Mesothelial cell of epicardium (in vitro differentiated cells): Measurements from ENCODE around the gene ANKRD44. TPM values are rescaled to one million over a fixed set of nuclear protein-coding genes. Genes with fewer than 3 reads are reported as not detected.

Experiments used
- DNase-seq, 2 experiments: peaks; one replicate each; pipeline ENCODE4 v3.0.0; 2021; ENCODE audit warnings: low spot score in 2 of 2; ENCODE audit not compliant: unreplicated experiment in 2 of 2
- H3K27ac Mint-ChIP-seq: 2 replicates; pipeline ENCODE4 v1.8.0; 2021; ENCODE audit warnings: mixed read lengths
- H3K27me3 Mint-ChIP-seq: 2 replicates; pipeline ENCODE4 v1.8.0; 2021; ENCODE audit warnings: low read depth, mixed read lengths
- H3K36me3 Mint-ChIP-seq: 2 replicates; pipeline ENCODE4 v1.8.0; 2021; ENCODE audit warnings: mixed read lengths
- H3K4me1 Mint-ChIP-seq: 2 replicates; pipeline ENCODE4 v1.8.0; 2021; ENCODE audit warnings: mixed read lengths
- H3K4me3 Mint-ChIP-seq: 2 replicates; pipeline ENCODE4 v1.8.0; 2021; ENCODE audit warnings: mild to moderate bottlenecking, moderate library complexity, mixed read lengths
- H3K9me3 Mint-ChIP-seq: 2 replicates; pipeline ENCODE4 v1.8.0; 2021; ENCODE audit warnings: mixed read lengths
- total RNA-seq: library from RNA; stranded (reverse); gene quantifications from 3 replicates; pipeline ENCODE4 v1.2.1, GENCODE V29; 2021
- TF ChIP-seq, protein P1 (sequence below): fragments of 200-600 bp; sonication (generic); IDR thresholded peaks from one replicate; pipeline ENCODE4 v1.5.0; 2021; ENCODE audit warnings: antibody characterized with exemption; ENCODE audit not compliant: unreplicated experiment

Gene ANKRD44
- total RNA-seq, 1 donor from 2014 or later, result 10.4 TPM

- Mint-ChIP-seq H3K27ac (no peak overlapping the region), H3K9me3 (no peaks in the 10 kb centered on the region), H3K36me3 (no peaks in the 10 kb centered on the region), H3K4me1 (peaks cover 22% of the 10 kb centered on the region), H3K27me3 (no peaks in the 10 kb centered on the region), H3K4me3 (no peak overlapping the region)
- DNase-seq, result no peak
- TF ChIP-seq, protein P1, sequence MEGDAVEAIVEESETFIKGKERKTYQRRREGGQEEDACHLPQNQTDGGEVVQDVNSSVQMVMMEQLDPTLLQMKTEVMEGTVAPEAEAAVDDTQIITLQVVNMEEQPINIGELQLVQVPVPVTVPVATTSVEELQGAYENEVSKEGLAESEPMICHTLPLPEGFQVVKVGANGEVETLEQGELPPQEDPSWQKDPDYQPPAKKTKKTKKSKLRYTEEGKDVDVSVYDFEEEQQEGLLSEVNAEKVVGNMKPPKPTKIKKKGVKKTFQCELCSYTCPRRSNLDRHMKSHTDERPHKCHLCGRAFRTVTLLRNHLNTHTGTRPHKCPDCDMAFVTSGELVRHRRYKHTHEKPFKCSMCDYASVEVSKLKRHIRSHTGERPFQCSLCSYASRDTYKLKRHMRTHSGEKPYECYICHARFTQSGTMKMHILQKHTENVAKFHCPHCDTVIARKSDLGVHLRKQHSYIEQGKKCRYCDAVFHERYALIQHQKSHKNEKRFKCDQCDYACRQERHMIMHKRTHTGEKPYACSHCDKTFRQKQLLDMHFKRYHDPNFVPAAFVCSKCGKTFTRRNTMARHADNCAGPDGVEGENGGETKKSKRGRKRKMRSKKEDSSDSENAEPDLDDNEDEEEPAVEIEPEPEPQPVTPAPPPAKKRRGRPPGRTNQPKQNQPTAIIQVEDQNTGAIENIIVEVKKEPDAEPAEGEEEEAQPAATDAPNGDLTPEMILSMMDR, result no peak
Observed at GRCh38 chr2:197258580-197258979, 52.0 kb downstream of the ANKRD44 start.

DNA sequence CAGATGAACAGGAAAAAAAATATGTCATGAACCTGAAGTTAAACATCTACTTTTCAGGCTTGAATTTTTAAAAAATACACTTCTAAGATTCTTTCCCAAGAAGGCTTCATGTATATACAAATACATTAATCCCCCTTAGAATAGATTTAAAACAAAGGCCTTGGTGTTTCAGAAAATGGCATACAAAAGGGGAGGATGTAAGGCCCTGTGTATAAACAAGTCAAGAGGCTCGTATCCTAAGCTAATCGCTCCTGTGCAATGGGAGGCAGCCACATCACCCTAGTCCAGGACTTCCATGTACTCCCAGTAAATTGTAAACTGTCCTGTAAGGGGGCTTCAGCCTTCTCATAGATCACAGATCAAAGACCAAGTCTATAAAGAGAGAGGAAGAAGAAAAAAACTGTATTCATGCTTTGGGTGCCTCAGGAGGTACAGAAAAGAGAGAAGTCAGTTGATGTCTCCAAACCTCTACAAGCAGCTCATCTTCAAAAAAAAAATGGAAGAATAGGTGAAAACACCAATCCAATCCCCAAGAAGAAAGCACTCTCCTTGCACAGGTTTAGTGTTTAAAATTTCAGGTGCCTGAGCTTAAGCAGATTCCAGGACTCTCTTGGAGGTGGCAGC, 53.9 kb downstream of the ANKRD44 start:
- Mint-ChIP-seq H3K9me3 (no peaks in the 10 kb centered on the region), H3K36me3 (no peaks in the 10 kb centered on the region), H3K4me1 (peaks cover 18% of the 10 kb centered on the region), H3K27me3 (no peaks in the 10 kb centered on the region), H3K4me3 (no peak overlapping the region), H3K27ac (peak overlapping the region; percentile 64)
- no peak for DNase-seq
- TF ChIP-seq, protein P1, result no peak

- no peaks in the 10 kb centered on the region for H3K36me3 Mint-ChIP-seq
- no peaks in the 10 kb centered on the region for H3K9me3 Mint-ChIP-seq
- peak overlapping the region; percentile 83 for H3K27ac Mint-ChIP-seq
- DNase-seq, result no peak
- H3K4me1 Mint-ChIP-seq, result peaks cover 21% of the 10 kb centered on the region
- no peaks in the 10 kb centered on the region for H3K27me3 Mint-ChIP-seq
- TF ChIP-seq, protein P1, result no peak
- H3K4me3 Mint-ChIP-seq, result no peak overlapping the region
Observed at GRCh38 chr2:197256021-197256420, 54.6 kb downstream of the ANKRD44 start.

GRCh38 chr2:197255543-197255942, 55.0 kb downstream of the ANKRD44 start:
- Mint-ChIP-seq H3K27ac (peak overlapping the region; percentile 83), H3K36me3 (no peaks in the 10 kb centered on the region), H3K9me3 (no peaks in the 10 kb centered on the region), H3K27me3 (no peaks in the 10 kb centered on the region), H3K4me3 (no peak overlapping the region), H3K4me1 (peaks cover 21% of the 10 kb centered on the region)
- TF ChIP-seq, protein P1, result no peak
- DNase-seq, result no peak

DNA sequence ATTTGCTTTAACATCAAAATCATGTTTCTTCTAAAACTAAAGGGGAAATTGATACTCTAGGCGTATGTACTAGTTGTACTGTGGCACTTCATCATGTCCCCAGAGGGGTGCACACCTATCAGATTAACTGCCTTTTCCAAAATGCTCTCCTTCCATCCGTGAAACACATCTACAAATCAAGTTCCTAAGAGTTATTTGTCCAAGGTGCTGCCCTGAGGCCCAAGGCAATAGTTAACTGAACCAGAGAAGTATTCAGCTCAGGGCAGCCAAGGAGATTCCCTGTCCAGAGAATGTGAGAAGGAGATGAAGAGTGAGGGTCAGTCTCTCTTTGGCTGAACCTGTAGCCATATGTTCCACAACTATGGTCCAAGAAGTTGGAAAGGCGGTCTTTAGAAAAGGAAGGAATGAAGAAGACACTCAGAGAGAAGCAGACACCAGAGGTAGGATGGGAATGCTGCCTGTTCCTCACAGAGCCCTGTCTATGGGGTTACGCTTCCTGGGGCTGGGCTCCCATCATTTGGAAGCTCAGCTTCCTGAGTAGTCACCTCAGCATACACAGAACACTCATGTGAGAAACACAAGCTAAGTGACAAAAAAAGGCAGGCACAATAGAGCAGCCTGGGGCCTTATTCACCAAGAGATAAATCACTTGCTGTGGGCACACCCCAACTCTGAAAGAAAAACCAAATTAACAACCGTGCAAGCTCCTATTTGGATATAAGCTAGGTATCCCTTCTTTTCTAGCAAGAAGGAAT, 55.6 kb downstream of the ANKRD44 start:
- Mint-ChIP-seq H3K27me3 (no peaks in the 10 kb centered on the region), H3K36me3 (no peaks in the 10 kb centered on the region), H3K4me1 (peaks cover 21% of the 10 kb centered on the region), H3K4me3 (no peak overlapping the region), H3K27ac (no peak overlapping the region), H3K9me3 (no peaks in the 10 kb centered on the region)
- DNase-seq, result no peak
- TF ChIP-seq, protein P1, result no peak
